Activated CD4-positive, alpha-beta T cell treated with anti-CD3 and anti-CD28 coated beads, Interleukin-2, amount 10 ng/mL, durations not matched to agents 7 days and 5 days (primary cell): ENCODE data around the gene ANP32B. TPM values are rescaled to one million over a fixed set of nuclear protein-coding genes. Genes with fewer than 3 reads are reported as not detected.
A peak's percentile ranks its signal among the peaks of the same experiment; 100 is the strongest.
"Not testable (repeated sequence)": the region's sequence is repeated elsewhere in the genome, so short reads cannot be mapped to it uniquely, and the experiment has no call there.

ENCODE experiments used
- CTCF ChIA-PET: fragments of 350-600 bp; sonication (Branson Sonifier 250); formaldehyde crosslinking; loops from one replicate; lab custom pipeline; 2021; ENCODE audit warnings: antibody characterized with exemption; lab: Charles Lee
- POLR2A ChIA-PET: fragments of 350-600 bp; sonication (Branson Sonifier 250); formaldehyde crosslinking; loops from one replicate; lab custom pipeline; 2021; ENCODE audit warnings: antibody characterized with exemption; lab: Charles Lee
- DNase-seq: peaks from one replicate; pipeline ENCODE4 v3.0.0-alpha.2; 2020
- H3K27ac Mint-ChIP-seq: one replicate; pipeline ENCODE4 v1.8.0; 2021; ENCODE audit warnings: mild to moderate bottlenecking, moderate library complexity, mixed read lengths
- H3K27me3 Mint-ChIP-seq: one replicate; pipeline ENCODE4 v1.8.0; 2021; ENCODE audit warnings: mixed read lengths
- H3K36me3 Mint-ChIP-seq: one replicate; pipeline ENCODE4 v1.8.0; 2021; ENCODE audit warnings: low read depth, mixed read lengths
- H3K4me1 Mint-ChIP-seq: one replicate; pipeline ENCODE4 v1.8.0; 2021; ENCODE audit warnings: mixed read lengths
- H3K4me3 Mint-ChIP-seq: one replicate; pipeline ENCODE4 v1.8.0; 2021; ENCODE audit warnings: mild to moderate bottlenecking, moderate library complexity, mixed read lengths
- H3K9me3 Mint-ChIP-seq: one replicate; pipeline ENCODE4 v1.8.0; 2021; ENCODE audit warnings: mixed read lengths
- total RNA-seq, 2 experiments: library from RNA; stranded (reverse); gene quantifications; one replicate each; pipeline ENCODE4 v1.2.3, GENCODE V29; 2021

ANP32B gene
- 100 to 1,000 TPM; 358 to 453 TPM for total RNA-seq

DNA sequence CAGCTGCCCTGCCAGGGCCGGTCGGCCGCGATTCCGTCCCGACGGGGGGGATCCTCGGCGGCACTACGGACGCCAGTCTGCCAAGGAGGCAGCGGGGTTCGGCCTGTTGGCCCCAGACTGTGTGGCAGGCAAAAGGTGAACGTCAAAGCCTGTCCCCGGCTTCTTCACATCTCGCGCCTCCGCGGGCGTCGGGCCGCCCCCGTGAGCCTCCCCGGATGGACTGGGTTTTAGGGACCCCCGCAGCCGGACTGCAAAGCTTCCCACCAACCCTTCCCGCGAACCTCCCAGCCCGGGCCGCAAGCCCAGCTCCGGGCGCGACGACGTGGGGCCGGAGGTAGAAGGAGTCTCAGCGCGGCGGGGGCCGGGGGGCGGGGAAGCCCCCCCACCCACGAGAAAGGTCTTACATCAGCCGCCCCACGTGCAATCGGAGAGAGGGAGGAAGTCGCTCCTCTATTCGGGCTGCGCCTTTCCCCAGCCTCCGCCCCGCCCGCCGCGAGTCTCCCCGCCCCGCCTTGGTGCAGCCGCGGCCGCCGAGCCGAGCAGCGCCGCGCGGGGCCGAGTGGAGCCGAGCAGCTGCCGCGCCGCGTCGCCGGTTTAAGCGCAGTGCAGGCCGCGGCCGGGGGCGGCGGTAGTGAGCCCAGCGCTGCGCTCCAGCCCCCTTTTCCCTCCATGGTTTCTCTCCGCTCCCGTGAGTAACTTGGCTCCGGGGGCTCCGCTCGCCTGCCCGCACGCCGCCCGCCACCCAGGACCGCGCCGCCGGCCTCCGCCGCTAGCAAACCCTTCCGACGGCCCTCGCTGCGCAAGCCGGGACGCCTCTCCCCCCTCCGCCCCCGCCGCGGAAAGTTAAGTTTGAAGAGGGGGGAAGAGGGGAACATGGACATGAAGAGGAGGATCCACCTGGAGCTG, at the start of gene ANP32B:
ANP32B (plus strand) TSS at position 659 of the 906 bp plus-strand sequence; CDS start at position 874, 215 bp downstream.
- H3K36me3 Mint-ChIP-seq, result peaks cover 12% of the 10 kb centered on the region
- H3K27ac Mint-ChIP-seq, result peak within 1 kb of the TSS; percentile 95
- ChIA-PET CTCF (interaction anchor here (0.6 to 3.5 kb wide), 34 partner anchors 9 to 793 kb away, joined by 3 to 39 read pairs (median 4); partner anchors contain the start of genes TBC1D2 and TRMO), POLR2A (interaction anchor here (1.3 kb wide), 1 partner anchor 60 kb away, joined by 4 read pairs; the partner anchor contains the start of gene TRMO)
- peak within 1 kb of the TSS; percentile 83 for H3K4me3 Mint-ChIP-seq
- H3K4me1 Mint-ChIP-seq, result peaks cover 49% of the 10 kb centered on the region
- peak; percentile 95 for DNase-seq
- H3K27me3 Mint-ChIP-seq, result no peaks in the 10 kb centered on the region
- H3K9me3 Mint-ChIP-seq, result no peaks in the 10 kb centered on the region

DNA sequence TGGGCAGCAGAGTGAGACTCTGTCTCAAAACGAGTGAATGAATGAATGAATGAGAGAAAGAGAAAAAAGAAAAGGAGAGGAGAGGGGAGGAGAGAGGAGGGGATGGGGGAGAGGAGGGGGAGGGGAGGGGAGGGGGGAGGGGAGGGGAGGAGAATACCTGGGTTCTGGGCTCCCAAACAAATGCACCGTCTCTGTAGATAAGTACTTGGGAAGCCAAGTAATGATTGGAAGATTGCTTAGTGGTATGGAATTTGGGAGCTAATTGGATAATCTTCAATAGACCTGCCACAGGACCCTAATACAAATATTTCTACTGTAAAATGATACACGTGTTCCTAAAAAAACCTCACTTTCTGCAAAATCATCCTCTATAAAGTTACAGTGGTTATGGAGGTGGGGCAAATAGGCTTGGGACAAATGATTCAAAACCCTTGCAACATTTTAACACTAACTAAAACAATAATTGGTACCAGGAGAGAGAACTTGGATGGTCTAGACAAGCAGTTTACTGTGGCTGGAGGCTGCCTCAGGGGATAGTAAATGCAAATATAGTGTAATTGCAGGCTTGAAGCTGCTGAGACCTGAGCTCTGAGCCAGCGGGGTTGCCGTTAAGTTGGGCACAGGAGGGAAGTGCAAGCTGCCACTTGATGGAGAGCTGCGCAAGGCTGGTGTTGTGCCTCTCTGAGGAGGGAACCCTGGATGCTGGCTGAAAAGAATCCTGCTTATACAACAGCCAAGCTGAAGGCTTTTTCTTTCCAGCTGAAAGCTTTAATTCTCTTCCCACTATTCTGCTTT, 48.6 kb upstream of the ANP32B start:
- no peak overlapping the region for H3K27ac Mint-ChIP-seq
- ChIA-PET CTCF (interaction anchor here (0.6 to 1.2 kb wide), 4 partner anchors 10 to 73 kb away, joined by 3 to 6 read pairs (median 4); no protein-coding TSS in a partner anchor), POLR2A (no interaction called here)
- peaks cover 2% of the 10 kb centered on the region for H3K27me3 Mint-ChIP-seq
- peaks cover 9% of the 10 kb centered on the region for H3K36me3 Mint-ChIP-seq
- H3K4me1 Mint-ChIP-seq, result peaks cover 64% of the 10 kb centered on the region
- H3K9me3 Mint-ChIP-seq, result no peaks in the 10 kb centered on the region
- DNase-seq, result no peak
- H3K4me3 Mint-ChIP-seq, result no peak overlapping the region

DNA sequence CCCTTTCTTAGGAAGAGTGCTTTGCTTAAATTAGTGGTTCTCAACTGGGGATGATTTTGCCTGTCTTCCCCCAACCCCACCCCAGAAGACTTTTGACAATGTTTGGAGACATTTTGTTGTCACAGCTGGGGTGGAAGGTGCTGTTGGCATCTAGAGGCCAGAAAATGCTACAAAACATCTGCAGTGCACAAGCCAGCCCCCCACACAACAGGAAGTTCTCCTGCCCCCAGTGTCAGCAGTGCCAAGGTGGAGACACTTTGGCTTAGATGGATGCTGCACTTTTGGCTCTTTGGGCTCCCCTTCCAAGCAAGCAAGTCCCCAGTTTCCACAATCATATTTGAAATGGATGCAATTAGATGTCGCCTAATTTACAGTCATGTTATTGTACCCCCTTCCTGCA, 47.9 kb upstream of the ANP32B start:
- POLR2A ChIA-PET, result no interaction called here
- no peak for DNase-seq
- Mint-ChIP-seq H3K9me3 (no peaks in the 10 kb centered on the region), H3K4me3 (no peak overlapping the region), H3K4me1 (peaks cover 57% of the 10 kb centered on the region), H3K27me3 (peaks cover 2% of the 10 kb centered on the region), H3K36me3 (peaks cover 7% of the 10 kb centered on the region), H3K27ac (no peak overlapping the region)
- CTCF ChIA-PET, result interaction anchor here (0.6 to 1.3 kb wide), 5 partner anchors 11 to 72 kb away, joined by 3 to 6 read pairs (median 4); no protein-coding TSS in a partner anchor

DNA sequence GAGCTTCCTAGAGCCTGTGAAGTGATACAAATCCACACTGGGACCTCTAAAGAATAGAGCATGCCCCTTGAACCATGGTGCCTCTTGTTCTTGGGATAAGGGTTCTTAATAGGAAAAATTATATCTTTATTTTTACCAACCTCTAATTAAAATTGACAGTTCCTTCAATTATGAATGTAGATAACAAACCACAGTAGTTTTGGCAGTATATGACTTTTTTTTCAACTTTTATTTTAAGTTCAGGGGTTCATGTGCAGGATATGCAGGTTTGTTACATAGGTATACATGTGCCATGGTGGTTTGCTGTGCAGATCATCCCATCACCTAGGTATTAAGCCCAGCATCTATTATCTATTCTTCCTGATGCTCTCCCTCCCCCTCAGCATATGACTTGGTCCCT, 46.1 kb upstream of the ANP32B start:
- H3K36me3 Mint-ChIP-seq, result peaks cover 4% of the 10 kb centered on the region
- no peak for DNase-seq
- H3K9me3 Mint-ChIP-seq, result no peaks in the 10 kb centered on the region
- peaks cover 41% of the 10 kb centered on the region for H3K4me1 Mint-ChIP-seq
- peaks cover 2% of the 10 kb centered on the region for H3K27me3 Mint-ChIP-seq
- no peak overlapping the region for H3K27ac Mint-ChIP-seq
- no peak overlapping the region for H3K4me3 Mint-ChIP-seq
- CTCF ChIA-PET, result interaction anchor here (1.5 kb wide), 1 partner anchor 62 kb away, joined by 4 read pairs; no protein-coding TSS in a partner anchor
- POLR2A ChIA-PET, result no interaction called here

DNA sequence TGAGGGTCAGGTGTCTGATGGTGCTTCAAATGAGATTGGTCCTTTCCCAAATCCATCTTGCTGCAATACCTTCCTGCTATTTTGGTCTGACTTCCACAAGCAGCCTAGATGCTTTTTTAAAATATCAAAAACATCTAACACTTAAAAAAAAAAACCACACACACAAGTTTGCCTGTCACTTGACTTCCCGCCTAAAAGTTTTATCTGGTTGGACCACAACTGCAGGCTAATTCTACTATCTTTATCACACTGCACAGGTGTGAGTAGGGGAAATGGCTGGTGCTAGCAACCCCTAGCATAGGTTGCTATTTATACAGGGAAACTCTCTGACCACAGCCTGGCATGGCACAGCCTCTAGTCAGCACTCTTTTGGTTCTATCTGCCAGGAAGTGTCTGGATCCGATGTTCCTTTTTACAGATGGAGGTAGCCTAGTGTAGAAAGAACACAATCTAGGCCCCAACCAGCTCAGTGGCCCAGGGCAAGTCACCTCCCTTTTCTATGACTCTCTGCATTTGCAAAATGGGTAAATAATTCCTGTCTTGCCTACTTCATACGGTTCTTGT, 45.0 kb upstream of the ANP32B start, which contains the start of gene HEMGN:
HEMGN (minus strand) TSS at position 92 of the 564 bp plus-strand sequence; CDS start at position 56, 36 bp downstream.
- H3K9me3 Mint-ChIP-seq, result no peaks in the 10 kb centered on the region
- H3K4me1 Mint-ChIP-seq, result peaks cover 35% of the 10 kb centered on the region
- DNase-seq, result peak; percentile 58
- CTCF ChIA-PET, result interaction anchor here (0.6 kb wide), 2 partner anchors 36 to 239 kb away, joined by 3 to 4 read pairs; no protein-coding TSS in a partner anchor
- H3K36me3 Mint-ChIP-seq, result peaks cover 4% of the 10 kb centered on the region
- peak within 1 kb of the TSS; percentile 84 for H3K27ac Mint-ChIP-seq
- no peak within 1 kb of the TSS for H3K4me3 Mint-ChIP-seq
- H3K27me3 Mint-ChIP-seq, result peaks cover 2% of the 10 kb centered on the region
- POLR2A ChIA-PET, result no interaction called here

DNA sequence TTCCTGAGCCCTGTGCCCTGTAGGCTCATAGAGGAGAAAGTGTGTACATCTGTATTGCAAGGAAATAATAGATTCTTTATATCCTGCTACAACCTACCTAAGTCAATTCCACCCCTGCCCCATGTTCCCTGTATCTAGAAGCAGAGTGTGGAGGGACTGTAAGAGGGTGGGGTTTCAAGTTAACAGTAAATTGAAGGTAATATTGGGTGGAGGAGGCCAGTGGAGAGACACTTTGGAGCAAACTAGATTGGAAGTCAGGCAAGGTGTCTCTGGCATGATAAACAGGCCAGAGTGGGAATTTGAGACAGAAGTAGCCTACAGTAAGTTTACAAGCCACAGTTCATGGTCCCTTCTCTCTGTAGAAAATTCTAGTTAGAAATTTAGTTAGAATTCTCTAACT, 42.9 kb upstream of the ANP32B start:
- Mint-ChIP-seq H3K4me1 (peaks cover 27% of the 10 kb centered on the region), H3K27ac (no peak overlapping the region), H3K36me3 (peaks cover 4% of the 10 kb centered on the region), H3K9me3 (no peaks in the 10 kb centered on the region), H3K27me3 (peaks cover 2% of the 10 kb centered on the region), H3K4me3 (no peak overlapping the region)
- POLR2A ChIA-PET, result no interaction called here
- CTCF ChIA-PET, result interaction anchor here (1.0 kb wide), 1 partner anchor 11 kb away, joined by 3 read pairs; no protein-coding TSS in a partner anchor
- no peak for DNase-seq

DNA sequence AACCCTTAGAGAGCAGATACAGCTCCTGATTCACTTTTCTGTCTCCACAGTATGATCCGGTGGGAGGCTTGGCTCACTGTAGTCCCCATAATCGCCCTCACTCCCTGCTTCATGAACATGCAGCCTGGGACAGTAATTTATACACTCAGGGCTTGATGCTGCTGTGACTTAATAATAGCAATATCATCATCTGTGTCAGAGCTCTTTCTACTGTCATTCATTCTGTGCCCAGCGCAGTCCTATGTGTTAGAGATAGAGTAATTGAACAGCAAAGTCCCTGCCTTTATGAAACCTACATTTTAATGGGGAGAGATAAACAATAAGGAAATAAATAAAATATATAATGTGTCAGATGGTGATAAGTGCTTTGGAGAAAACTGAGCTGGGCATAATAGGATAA, 42.4 kb upstream of the ANP32B start:
- no peak overlapping the region for H3K4me3 Mint-ChIP-seq
- H3K9me3 Mint-ChIP-seq, result no peaks in the 10 kb centered on the region
- peaks cover 22% of the 10 kb centered on the region for H3K4me1 Mint-ChIP-seq
- no peak for DNase-seq
- H3K36me3 Mint-ChIP-seq, result no peaks in the 10 kb centered on the region
- POLR2A ChIA-PET, result no interaction called here
- CTCF ChIA-PET, result no interaction called here
- H3K27me3 Mint-ChIP-seq, result peaks cover 2% of the 10 kb centered on the region
- H3K27ac Mint-ChIP-seq, result no peak overlapping the region

DNA sequence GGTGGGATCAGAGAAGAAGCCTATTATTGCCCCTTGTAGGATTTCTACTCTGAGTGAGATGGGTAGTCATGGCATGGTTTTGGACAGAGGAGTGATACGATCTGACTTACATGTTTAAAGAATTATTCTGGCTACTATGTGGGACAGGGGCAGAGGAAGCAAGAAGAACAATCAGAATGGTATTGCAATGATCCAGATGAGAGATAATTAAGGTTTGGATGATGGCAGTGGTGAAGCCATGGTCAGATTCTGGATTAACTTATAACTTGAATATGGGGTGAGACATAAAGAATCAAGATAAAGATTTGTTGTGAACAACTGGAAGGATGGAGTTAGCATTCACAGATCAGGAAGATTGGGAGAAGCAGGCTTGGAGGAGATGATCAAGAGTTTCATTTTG, 41.8 kb upstream of the ANP32B start:
- Mint-ChIP-seq H3K4me3 (no peak overlapping the region), H3K27me3 (peaks cover 3% of the 10 kb centered on the region), H3K27ac (no peak overlapping the region), H3K4me1 (peaks cover 18% of the 10 kb centered on the region), H3K36me3 (peaks cover 2% of the 10 kb centered on the region), H3K9me3 (no peaks in the 10 kb centered on the region)
- CTCF ChIA-PET, result no interaction called here
- no peak for DNase-seq
- POLR2A ChIA-PET, result no interaction called here

DNA sequence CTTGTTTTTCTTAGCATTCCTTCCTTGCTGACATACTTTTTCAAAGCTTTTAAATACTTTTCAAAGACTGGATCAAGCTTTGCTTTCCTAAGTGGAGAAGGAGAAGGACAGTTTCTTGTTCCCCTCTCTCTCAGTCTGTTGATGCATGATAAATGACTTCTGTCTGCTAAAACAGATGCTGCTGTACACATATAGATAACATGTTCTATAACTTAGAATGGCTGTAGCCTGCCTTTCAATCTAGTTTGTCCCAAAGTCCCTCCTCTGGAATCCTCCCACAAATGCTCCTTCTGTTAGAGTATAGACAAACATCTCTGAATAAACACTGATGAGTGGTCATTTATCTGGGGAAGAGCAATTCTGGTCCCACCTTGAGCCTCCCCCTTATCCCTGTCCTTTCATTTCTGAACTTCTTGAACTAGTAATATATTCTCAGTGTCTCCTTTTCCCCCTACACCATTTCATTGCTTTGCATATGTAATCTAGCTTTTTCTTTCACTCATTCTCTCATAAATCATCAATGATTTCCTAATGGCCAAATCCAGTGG, 39.8 kb upstream of the ANP32B start:
- CTCF ChIA-PET, result interaction anchor here (0.9 kb wide), 2 partner anchors 9 to 15 kb away, joined by 3 to 4 read pairs; no protein-coding TSS in a partner anchor
- Mint-ChIP-seq H3K4me1 (peaks cover 6% of the 10 kb centered on the region), H3K9me3 (no peaks in the 10 kb centered on the region), H3K4me3 (no peak overlapping the region), H3K36me3 (peaks cover 2% of the 10 kb centered on the region), H3K27me3 (peaks cover 19% of the 10 kb centered on the region), H3K27ac (no peak overlapping the region)
- DNase-seq, result no peak
- POLR2A ChIA-PET, result no interaction called here

DNA sequence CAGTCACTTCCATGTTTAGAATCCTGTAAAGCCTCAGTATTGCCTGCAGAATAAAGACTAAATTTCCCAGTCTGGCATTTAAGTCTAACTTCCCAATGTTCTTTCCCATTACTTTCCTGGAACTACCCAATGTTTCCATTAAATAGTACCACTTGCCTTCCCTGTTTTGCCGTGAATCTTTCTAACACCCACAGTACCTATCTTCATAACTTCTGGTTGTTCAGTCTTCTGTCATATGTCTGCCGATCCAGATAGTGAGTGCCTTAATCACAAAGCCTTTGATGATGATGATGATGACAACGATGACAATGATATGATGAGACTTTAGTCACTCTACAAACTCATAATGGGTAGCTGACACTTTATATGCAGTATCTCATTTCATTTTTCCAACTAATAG, 38.5 kb upstream of the ANP32B start:
- Mint-ChIP-seq H3K36me3 (peaks cover 2% of the 10 kb centered on the region), H3K27me3 (peaks cover 29% of the 10 kb centered on the region), H3K9me3 (no peaks in the 10 kb centered on the region), H3K4me3 (no peak overlapping the region), H3K4me1 (no peaks in the 10 kb centered on the region), H3K27ac (no peak overlapping the region)
- CTCF ChIA-PET, result interaction anchor here (1.4 to 1.5 kb wide), 2 partner anchors 22 to 27 kb away, joined by 3 to 4 read pairs; partner anchors contain the start of gene TRMO
- POLR2A ChIA-PET, result no interaction called here
- DNase-seq, result no peak

DNA sequence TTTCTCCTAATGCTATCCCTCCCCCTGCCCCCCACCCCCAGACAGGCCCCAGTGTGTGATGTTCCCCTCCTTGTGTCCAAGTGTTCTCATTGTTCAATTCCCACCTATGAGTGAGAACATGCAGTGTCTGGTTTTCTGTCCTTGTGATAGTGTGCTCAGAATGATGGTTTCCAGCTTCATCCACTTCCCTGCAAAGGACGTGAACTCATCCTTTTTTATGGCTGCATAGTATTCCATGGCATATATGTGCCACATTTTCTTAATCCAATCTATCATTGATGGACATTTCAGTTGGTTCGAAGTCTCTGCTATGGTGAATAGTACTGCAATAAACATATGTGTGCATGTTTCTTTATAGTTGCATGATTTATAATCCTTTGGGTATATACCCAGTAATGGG, 37.7 kb upstream of the ANP32B start:
- H3K4me3 Mint-ChIP-seq, H3K27ac Mint-ChIP-seq: not testable (repeated sequence)
- CTCF ChIA-PET, result interaction anchor here (1.5 kb wide), 1 partner anchor 27 kb away, joined by 3 read pairs; no protein-coding TSS in a partner anchor

DNA sequence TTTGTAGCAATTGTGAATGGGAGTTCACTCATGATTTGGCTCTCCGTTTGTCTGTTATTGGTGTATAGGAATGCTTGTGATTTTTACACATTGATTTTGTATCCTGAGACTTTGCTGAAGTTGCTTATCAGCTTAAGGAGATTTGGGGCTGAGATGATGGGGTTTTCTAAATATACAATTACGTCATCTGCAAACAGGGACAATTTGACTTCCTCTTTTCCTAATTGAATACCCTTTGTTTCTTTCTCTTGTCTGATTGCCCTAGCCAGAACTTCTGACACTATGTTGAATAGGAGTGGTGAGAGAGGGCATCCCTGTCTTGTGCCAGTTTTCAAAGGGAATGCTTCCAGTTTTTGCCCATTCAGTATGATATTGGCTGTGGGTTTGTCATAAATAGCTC, 36.0 kb upstream of the ANP32B start:
- H3K9me3 Mint-ChIP-seq, H3K27ac Mint-ChIP-seq, CTCF ChIA-PET, DNase-seq, H3K4me1 Mint-ChIP-seq, H3K4me3 Mint-ChIP-seq, H3K36me3 Mint-ChIP-seq, POLR2A ChIA-PET: not testable (repeated sequence)
- peaks cover 34% of the 10 kb centered on the region for H3K27me3 Mint-ChIP-seq

More for the DNA sequence above, 37.7 kb upstream of the ANP32B start:
- H3K36me3 Mint-ChIP-seq, POLR2A ChIA-PET, H3K9me3 Mint-ChIP-seq, H3K4me1 Mint-ChIP-seq, DNase-seq: not testable (repeated sequence)
- peaks cover 34% of the 10 kb centered on the region for H3K27me3 Mint-ChIP-seq
